K562 (cell line): ENCODE data around the gene MSANTD1. TPM values are rescaled to one million over a fixed set of nuclear protein-coding genes. Genes with fewer than 3 reads are reported as not detected.

ENCODE experiments used
- ATAC-seq: fragments of 200-7000 bp; cut with Tn5 transposase; 3 replicates; pipeline ENCODE4 v1.9.1; 2020; ENCODE audit warnings: moderate library complexity
- BruUV-seq: library from RNA; stranded (reverse); fragments of 400-500 nt; replicated peaks from 2 replicates; lab custom pipeline; 2021; lab: Mats Ljungman, UMichigan
- CTCF ChIA-PET: fragments of 300-600 bp; formaldehyde crosslinking; extraction: SDS; loops from one replicate; lab custom pipeline; 2021; ENCODE audit warnings: low intra/inter-chr PET ratio; lab: Yijun Ruan, JAX
- POLR2A ChIA-PET: fragments of 300-600, 350-650 bp; sonication (Branson Sonifier 250); formaldehyde crosslinking; extraction: SDS; loops from one replicate; lab custom pipeline; 2021; ENCODE audit warnings: antibody characterized with exemption, inconsistent platforms; lab: Yijun Ruan, JAX
- DNase-seq, 4 experiments: peaks; one replicate each; pipeline versions ENCODE4 v3.0.0 to v3.0.0-alpha.2; 2011 to 2018; ENCODE audit warnings: low spot score in 3 of 4, mixed read lengths in 3 of 4; ENCODE audit errors: extremely low read depth in 1 of 4
- FAIRE-seq: peaks from 2 replicates; lab custom pipeline; 2011; peaks lifted over from hg19 to GRCh38; lab: Jason Lieb, UNC
- H2AFZ ChIP-seq: 2 replicates; pipeline ENCODE4 v1.6.0; 2011; ENCODE audit warnings: low read depth, low read length, control low read depth, inconsistent platforms
- H3K27ac ChIP-seq: fragments of 200-600 bp; 3 replicates; pipeline ENCODE4 v1.8.0; 2011; ENCODE audit warnings: low read depth, mild to moderate bottlenecking, control low read depth, inconsistent platforms, low read length, moderate library complexity, mixed read lengths; ENCODE audit errors: extremely low read depth
- H3K27me3 ChIP-seq, 2 experiments: fragments of 300-600 bp in 1 of 2; 2 replicates in 1 of 2; 3 replicates in 1 of 2; pipeline versions ENCODE4 v1.6.0 to v1.8.0; 2011; ENCODE audit warnings: inconsistent platforms in 2 of 2, low read length in 2 of 2, mild to moderate bottlenecking in 1 of 2, mixed read lengths in 1 of 2, moderate library complexity in 1 of 2; ENCODE audit not compliant: control insufficient read depth in 2 of 2, insufficient read depth in 2 of 2
- H3K36me3 ChIP-seq: fragments of 300-600 bp; 3 replicates; pipeline ENCODE4 v1.8.0; 2011; ENCODE audit warnings: mild to moderate bottlenecking, low read length, inconsistent platforms; ENCODE audit not compliant: control insufficient read depth, insufficient read depth
- H3K4me1 ChIP-seq, 2 experiments: fragments of 200-600 bp in 1 of 2; replicated peaks in 1 of 2; 2 replicates in 1 of 2; 3 replicates in 1 of 2; pipeline versions ENCODE4 v1.5.1 to v1.8.0; 2011; ENCODE audit warnings: inconsistent platforms in 2 of 2, low read length in 2 of 2, mild to moderate bottlenecking in 1 of 2, mixed read lengths in 1 of 2, moderate library complexity in 1 of 2; ENCODE audit not compliant: control insufficient read depth in 2 of 2, insufficient read depth in 2 of 2
- H3K4me2 ChIP-seq: 2 replicates; pipeline ENCODE4 v1.6.1; 2011; ENCODE audit warnings: low read length, control low read depth, inconsistent platforms, mixed read lengths; ENCODE audit not compliant: insufficient read depth
- H3K4me3 ChIP-seq: fragments of 200-600 bp; sonication (generic), shearing (Covaris generic); 2 replicates; pipeline ENCODE4 v1.5.1; 2016; ENCODE audit warnings: control low read depth, inconsistent platforms
- H3K79me2 ChIP-seq: fragments of 200-600 bp; 3 replicates; pipeline ENCODE4 v1.8.0; 2011; ENCODE audit warnings: low read length, inconsistent platforms; ENCODE audit not compliant: control insufficient read depth, insufficient read depth
- H3K9ac ChIP-seq, 2 experiments: 2 replicates each; pipeline versions ENCODE4 v1.6.0 to v1.6.1; 2011; ENCODE audit warnings: low read depth in 2 of 2, low read length in 2 of 2, control low read depth in 1 of 2, inconsistent platforms in 1 of 2, mild to moderate bottlenecking in 1 of 2, mixed read lengths in 1 of 2; ENCODE audit not compliant: insufficient read depth in 1 of 2
- H3K9me1 ChIP-seq: one replicate; pipeline ENCODE4 v1.6.0; 2011; ENCODE audit warnings: inconsistent platforms, mild to moderate bottlenecking, low read length, moderate library complexity; ENCODE audit not compliant: control insufficient read depth, insufficient read depth
- H3K9me3 ChIP-seq: replicated peaks from 2 replicates; pipeline ENCODE4 v1.5.1; 2011; ENCODE audit warnings: low read depth, low read length, inconsistent platforms; ENCODE audit not compliant: control insufficient read depth, insufficient read depth
- H4K20me1 ChIP-seq: replicated peaks from 2 replicates; pipeline ENCODE4 v1.6.1; 2011; ENCODE audit warnings: low read length, inconsistent platforms, mixed read lengths; ENCODE audit not compliant: control insufficient read depth, insufficient read depth
- BACH1 ChIP-seq: fragments of 200-800 bp; sonication (Bioruptor generic); IDR thresholded peaks from 2 replicates; pipeline ENCODE4 v1.6.1; 2016; ENCODE audit warnings: missing genetic modification characterization, missing compliant biosample characterization
- C11orf30 ChIP-seq: fragments of 450-650 bp; IDR thresholded peaks from 2 replicates; pipeline ENCODE4 v1.6.1; 2016; ENCODE audit warnings: low read depth, mild to moderate bottlenecking
- E2F1 ChIP-seq: sonication (generic); formaldehyde crosslinking; IDR thresholded peaks from 2 replicates; pipeline ENCODE4 v1.8.1; 2023; ENCODE audit warnings: mild to moderate bottlenecking, missing genetic modification reagents, moderate library complexity
- IFI16 ChIP-seq: fragments of 250-450 bp; sonication (Bioruptor Pico); IDR thresholded peaks from 2 replicates; pipeline ENCODE4 v2.1.2; 2022; ENCODE audit warnings: mild to moderate bottlenecking, inconsistent platforms
- MAFF ChIP-seq: IDR thresholded peaks from 2 replicates; pipeline ENCODE4 v1.6.1; 2012; ENCODE audit warnings: low read length, improper control_type of control experiment
- ZFP36 ChIP-seq: fragments of 150-350 bp; IDR thresholded peaks from 2 replicates; pipeline ENCODE4 v1.6.1; 2018; ENCODE audit warnings: low read length, low read depth; ENCODE audit not compliant: partially characterized antibody
- WGBS: fragments of 100-300 bp; shearing (Covaris generic); methylation state at CpG from one replicate; pipeline ENCODE4 v1.1.6; 2016; ENCODE audit warnings: low coverage, mixed read lengths; ENCODE audit not compliant: insufficient coverage; ENCODE audit errors: missing lambda C conversion rate; 5-methylcytosine and 5-hydroxymethylcytosine counted together
- in situ Hi-C: fragments of 300-500 bp; cut with MboI; formaldehyde crosslinking; loops from 4 replicates; pipeline ENCODE4 v1.15.0; 2018; ENCODE audit warnings: inconsistent platforms, mixed read lengths
- intact Hi-C: fragments of 100-400 bp; cut with micrococcal nuclease; formaldehyde crosslinking; loops from 2 replicates; pipeline ENCODE4 v1.14.2; 2022
- polyA plus RNA-seq, 8 experiments: library from polyadenylated mRNA; depleted of rRNA in 4 of 8; stranded (reverse) in 5 of 8; unstranded in 3 of 8; fragments of >200 nt; fragmentation: Nextera tagmentation in 2 of 8; fragmentation: Illumina TruSeq in 1 of 8; extraction: Ambion mirVana in 2 of 8; extraction: Trizol in 1 of 8; gene quantifications; 2 replicates each; pipeline versions ENCODE4 v1.2.1 to v1.2.3, GENCODE V29; 2011 to 2014; ENCODE audit warnings: inconsistent platforms in 1 of 8, missing spikeins in 1 of 8
- total RNA-seq, 7 experiments: library from RNA; depleted of rRNA in 6 of 7; stranded (reverse); fragments of >200 nt in 6 of 7; fragmentation: Illumina TruSeq in 2 of 7; extraction: Trizol in 2 of 7; gene quantifications; 2 replicates each; pipeline versions ENCODE4 v1.2.1 to v1.2.3, GENCODE V29; 2011 to 2021; ENCODE audit warnings: low replicate concordance in 1 of 7

MSANTD1 gene
- total and polyA plus RNA-seq, 9 of the 15 experiments (the other 6 are each of a cell fraction or from before 2014, with no cell fraction given), result 0.04 to 0.09 (median 0.07) TPM; not detected in 6

GRCh38 chr4:3223956-3224748 is 24.8 kb upstream of the MSANTD1 start:
- 82% methylated on average over 13 of the region's 13 CpGs for WGBS
- Histone ChIP-seq H3K9me3 (no peaks in the 10 kb centered on the region), H3K9ac (no peak overlapping the region), H3K79me2 (no peaks in the 10 kb centered on the region), H3K4me3 (no peak overlapping the region), H3K27ac (no peak overlapping the region), H3K9me1 (no peaks in the 10 kb centered on the region), H3K36me3 (peaks cover 46% of the 10 kb centered on the region), H4K20me1 (no peaks in the 10 kb centered on the region), H2AFZ (no peak overlapping the region), H3K27me3 (no peaks in the 10 kb centered on the region), H3K4me1 (peaks cover 0 to 4% of the 10 kb centered on the region in 2 experiments; a peak in 1 of 5 replicates), H3K4me2 (no peak overlapping the region)
- FAIRE-seq (no peak), ATAC-seq (no peak), DNase-seq (no peak)
- no TSS peak for BruUV-seq
- ChIA-PET POLR2A (interaction anchor here (0.9 to 1.2 kb wide), 2 partner anchors 9 to 20 kb away, joined by 3 to 4 read pairs; no protein-coding TSS in a partner anchor), CTCF (no interaction called here)
- in situ Hi-C loops, result no loop called here
- no peak for TF ChIP-seq IFI16 (CRISPR knock-in tag)
- TF ChIP-seq MAFF, result no peak
- TF ChIP-seq BACH1, result no peak
- TF ChIP-seq ZFP36, result no peak
- no peak for TF ChIP-seq E2F1 (CRISPR knock-in tag)
- TF ChIP-seq C11orf30, result no peak
- intact Hi-C loops, result no loop called here
